HepG2 (cell line): ENCODE results near the gene ANKRD55.

Source experiments
- MAZ ChIP-seq, 2 experiments: sonication (generic) in 1 of 2; formaldehyde crosslinking in 1 of 2; IDR thresholded peaks; 2 replicates each; pipeline versions ENCODE4 v1.5.0 to v1.6.1; 2012 to 2020; ENCODE audit warnings: low read depth in 2 of 2, mild to moderate bottlenecking in 2 of 2, borderline replicate concordance in 1 of 2, improper control_type of control experiment in 1 of 2, low read length in 1 of 2, missing genetic modification reagents in 1 of 2, moderate library complexity in 1 of 2
- NR2C2 ChIP-seq: sonication (generic); formaldehyde crosslinking; IDR thresholded peaks from 2 replicates; pipeline ENCODE4 v1.4.0; 2020; ENCODE audit warnings: missing genetic modification reagents, mild to moderate bottlenecking, moderate library complexity, borderline replicate concordance
- PHB2 ChIP-seq: fragments of 450-650 bp; IDR thresholded peaks from 2 replicates; pipeline ENCODE4 v1.6.1; 2018; ENCODE audit not compliant: partially characterized antibody
- POLR2AphosphoS5 ChIP-seq: IDR thresholded peaks from 2 replicates; pipeline ENCODE4 v1.6.1; 2012; ENCODE audit warnings: low read depth, low read length
- SIN3A ChIP-seq: IDR thresholded peaks from 2 replicates; pipeline ENCODE4 v1.6.1; 2011; ENCODE audit warnings: low read depth, mild to moderate bottlenecking, control low read depth, low read length, borderline replicate concordance
- SMYD3 ChIP-seq: sonication (generic); formaldehyde crosslinking; IDR thresholded peaks from 2 replicates; pipeline ENCODE4 v1.8.1; 2023; ENCODE audit warnings: mild to moderate bottlenecking, missing genetic modification reagents
- TCF7 ChIP-seq: sonication (generic); IDR thresholded peaks from 2 replicates; pipeline ENCODE4 v1.6.1; 2016; ENCODE audit warnings: antibody characterized with exemption, low read depth
- ZFP1 ChIP-seq: IDR thresholded peaks from 2 replicates; pipeline ENCODE4 v1.6.1; 2016
- ZNF138 ChIP-seq: sonication (generic); formaldehyde crosslinking; IDR thresholded peaks from 2 replicates; pipeline ENCODE4 v1.5.0; 2020; ENCODE audit warnings: mild to moderate bottlenecking, low read depth, missing genetic modification reagents
- ZNF513 ChIP-seq: sonication (generic); formaldehyde crosslinking; conservative IDR thresholded peaks from 2 replicates; pipeline ENCODE4 v1.5.0; 2020; ENCODE audit warnings: missing genetic modification reagents
- ZNF737 ChIP-seq: sonication (generic); formaldehyde crosslinking; IDR thresholded peaks from 2 replicates; pipeline ENCODE4 v1.5.0; 2020; ENCODE audit warnings: missing genetic modification reagents, mild to moderate bottlenecking, borderline replicate concordance
- TF ChIP-seq, protein P1 (sequence below): sonication (generic); formaldehyde crosslinking; IDR thresholded peaks from 2 replicates; pipeline ENCODE4 v1.5.0; 2020; ENCODE audit warnings: mild to moderate bottlenecking, missing genetic modification reagents
- TF ChIP-seq, protein P2 (sequence below): sonication (generic); formaldehyde crosslinking; IDR thresholded peaks from 2 replicates; pipeline ENCODE4 v1.4.0; 2020; ENCODE audit warnings: missing genetic modification reagents
- TF ChIP-seq, protein P3 (sequence below), 2 experiments: fragments of 450-650 bp in 1 of 2; sonication (generic) in 1 of 2; formaldehyde crosslinking in 1 of 2; IDR thresholded peaks; 2 replicates each; pipeline versions ENCODE4 v1.6.1 to v1.8.0; 2016 to 2022; ENCODE audit warnings: antibody characterized with exemption in 1 of 2, mild to moderate bottlenecking in 1 of 2, missing genetic modification reagents in 1 of 2

- TF ChIP-seq ZNF138 (no peak), SIN3A (no peak), ZNF513 (CRISPR knock-in tag) (no peak), SMYD3 (CRISPR knock-in tag) (no peak), ZNF737 (CRISPR knock-in tag) (no peak), MAZ (IDR thresholded peaks at IDR 0.05; ENCODE audit: borderline replicate concordance, low read depth, low read length) (no peak), MAZ (CRISPR knock-in tag; IDR thresholded peaks at IDR 0.05; ENCODE audit: low read depth) (no peak), NR2C2 (CRISPR knock-in tag) (no peak), POLR2AphosphoS5 (no peak), PHB2 (no peak), TCF7 (no peak), ZFP1 (no peak)
- TF ChIP-seq, protein P1, sequence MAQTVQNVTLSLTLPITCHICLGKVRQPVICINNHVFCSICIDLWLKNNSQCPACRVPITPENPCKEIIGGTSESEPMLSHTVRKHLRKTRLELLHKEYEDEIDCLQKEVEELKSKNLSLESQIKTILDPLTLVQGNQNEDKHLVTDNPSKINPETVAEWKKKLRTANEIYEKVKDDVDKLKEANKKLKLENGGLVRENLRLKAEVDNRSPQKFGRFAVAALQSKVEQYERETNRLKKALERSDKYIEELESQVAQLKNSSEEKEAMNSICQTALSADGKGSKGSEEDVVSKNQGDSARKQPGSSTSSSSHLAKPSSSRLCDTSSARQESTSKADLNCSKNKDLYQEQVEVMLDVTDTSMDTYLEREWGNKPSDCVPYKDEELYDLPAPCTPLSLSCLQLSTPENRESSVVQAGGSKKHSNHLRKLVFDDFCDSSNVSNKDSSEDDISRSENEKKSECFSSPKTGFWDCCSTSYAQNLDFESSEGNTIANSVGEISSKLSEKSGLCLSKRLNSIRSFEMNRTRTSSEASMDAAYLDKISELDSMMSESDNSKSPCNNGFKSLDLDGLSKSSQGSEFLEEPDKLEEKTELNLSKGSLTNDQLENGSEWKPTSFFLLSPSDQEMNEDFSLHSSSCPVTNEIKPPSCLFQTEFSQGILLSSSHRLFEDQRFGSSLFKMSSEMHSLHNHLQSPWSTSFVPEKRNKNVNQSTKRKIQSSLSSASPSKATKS = no peak
- TF ChIP-seq, protein P2, sequence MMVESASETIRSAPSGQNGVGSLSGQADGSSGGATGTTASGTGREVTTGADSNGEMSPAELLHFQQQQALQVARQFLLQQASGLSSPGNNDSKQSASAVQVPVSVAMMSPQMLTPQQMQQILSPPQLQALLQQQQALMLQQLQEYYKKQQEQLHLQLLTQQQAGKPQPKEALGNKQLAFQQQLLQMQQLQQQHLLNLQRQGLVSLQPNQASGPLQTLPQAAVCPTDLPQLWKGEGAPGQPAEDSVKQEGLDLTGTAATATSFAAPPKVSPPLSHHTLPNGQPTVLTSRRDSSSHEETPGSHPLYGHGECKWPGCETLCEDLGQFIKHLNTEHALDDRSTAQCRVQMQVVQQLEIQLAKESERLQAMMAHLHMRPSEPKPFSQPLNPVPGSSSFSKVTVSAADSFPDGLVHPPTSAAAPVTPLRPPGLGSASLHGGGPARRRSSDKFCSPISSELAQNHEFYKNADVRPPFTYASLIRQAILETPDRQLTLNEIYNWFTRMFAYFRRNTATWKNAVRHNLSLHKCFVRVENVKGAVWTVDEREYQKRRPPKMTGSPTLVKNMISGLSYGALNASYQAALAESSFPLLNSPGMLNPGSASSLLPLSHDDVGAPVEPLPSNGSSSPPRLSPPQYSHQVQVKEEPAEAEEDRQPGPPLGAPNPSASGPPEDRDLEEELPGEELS (CRISPR knock-in tag) = no peak
- TF ChIP-seq, protein P3, sequence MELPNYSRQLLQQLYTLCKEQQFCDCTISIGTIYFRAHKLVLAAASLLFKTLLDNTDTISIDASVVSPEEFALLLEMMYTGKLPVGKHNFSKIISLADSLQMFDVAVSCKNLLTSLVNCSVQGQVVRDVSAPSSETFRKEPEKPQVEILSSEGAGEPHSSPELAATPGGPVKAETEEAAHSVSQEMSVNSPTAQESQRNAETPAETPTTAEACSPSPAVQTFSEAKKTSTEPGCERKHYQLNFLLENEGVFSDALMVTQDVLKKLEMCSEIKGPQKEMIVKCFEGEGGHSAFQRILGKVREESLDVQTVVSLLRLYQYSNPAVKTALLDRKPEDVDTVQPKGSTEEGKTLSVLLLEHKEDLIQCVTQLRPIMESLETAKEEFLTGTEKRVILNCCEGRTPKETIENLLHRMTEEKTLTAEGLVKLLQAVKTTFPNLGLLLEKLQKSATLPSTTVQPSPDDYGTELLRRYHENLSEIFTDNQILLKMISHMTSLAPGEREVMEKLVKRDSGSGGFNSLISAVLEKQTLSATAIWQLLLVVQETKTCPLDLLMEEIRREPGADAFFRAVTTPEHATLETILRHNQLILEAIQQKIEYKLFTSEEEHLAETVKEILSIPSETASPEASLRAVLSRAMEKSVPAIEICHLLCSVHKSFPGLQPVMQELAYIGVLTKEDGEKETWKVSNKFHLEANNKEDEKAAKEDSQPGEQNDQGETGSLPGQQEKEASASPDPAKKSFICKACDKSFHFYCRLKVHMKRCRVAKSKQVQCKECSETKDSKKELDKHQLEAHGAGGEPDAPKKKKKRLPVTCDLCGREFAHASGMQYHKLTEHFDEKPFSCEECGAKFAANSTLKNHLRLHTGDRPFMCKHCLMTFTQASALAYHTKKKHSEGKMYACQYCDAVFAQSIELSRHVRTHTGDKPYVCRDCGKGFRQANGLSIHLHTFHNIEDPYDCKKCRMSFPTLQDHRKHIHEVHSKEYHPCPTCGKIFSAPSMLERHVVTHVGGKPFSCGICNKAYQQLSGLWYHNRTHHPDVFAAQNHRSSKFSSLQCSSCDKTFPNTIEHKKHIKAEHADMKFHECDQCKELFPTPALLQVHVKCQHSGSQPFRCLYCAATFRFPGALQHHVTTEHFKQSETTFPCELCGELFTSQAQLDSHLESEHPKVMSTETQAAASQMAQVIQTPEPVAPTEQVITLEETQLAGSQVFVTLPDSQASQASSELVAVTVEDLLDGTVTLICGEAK (IDR thresholded peaks at IDR 0.05) = no peak
- TF ChIP-seq, protein P3 (CRISPR knock-in tag; IDR thresholded peaks at IDR 0.05) = no peak
These were observed 122.3 kb downstream of the ANKRD55 start for GRCh38 chr5:56110646-56111403.
